ENCODE data around the gene FHL3. TPM values are rescaled to one million over a fixed set of nuclear protein-coding genes. Genes with fewer than 3 reads are reported as not detected.
A peak's percentile ranks its signal among the peaks of the same experiment; 100 is the strongest.

Gene FHL3
- total and polyA plus RNA-seq, 4 donors, result 1.7 to 4.2 (median 2.8) TPM

DNA sequence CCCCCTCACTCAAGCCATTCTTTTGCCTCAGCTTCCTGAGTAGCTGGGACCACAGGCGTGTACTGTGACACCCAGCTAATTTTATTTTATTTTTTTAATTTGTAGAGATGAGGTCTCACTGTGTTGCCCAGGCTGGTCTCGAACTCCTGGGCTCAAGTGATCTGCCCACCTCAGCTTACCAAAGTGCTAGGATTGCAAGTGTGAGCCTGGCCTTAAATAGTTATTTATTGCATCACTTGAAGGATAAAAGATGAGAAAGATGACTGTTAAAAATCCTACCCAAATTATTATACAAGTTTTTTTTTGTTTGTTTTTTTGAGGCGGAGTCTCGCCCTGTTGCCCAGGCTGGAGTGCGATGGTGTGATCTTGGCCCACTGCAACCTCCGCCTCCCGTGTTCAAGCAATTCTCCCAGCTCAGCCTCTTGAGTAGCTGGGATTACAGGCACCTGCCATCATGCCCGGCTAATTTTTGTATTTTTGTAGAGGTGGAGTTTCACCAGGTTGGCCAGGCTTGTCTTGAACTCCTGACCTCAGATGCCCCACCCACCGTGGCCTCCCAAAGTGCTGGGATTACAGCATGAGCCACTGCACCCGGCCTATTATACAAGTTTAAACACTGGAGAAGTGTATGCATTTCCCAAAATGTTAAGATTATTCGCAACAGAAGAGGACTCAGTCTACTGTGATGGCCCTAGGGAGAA, 9.6 kb upstream of the FHL3 start:
- H3K4me1 ChIP-seq (ENCODE audit: control insufficient read depth in 4 of 4, insufficient read depth in 4 of 4, low read length in 3 of 4), result peaks cover 5 to 30% (median 22%) of the 10 kb centered on the region in 4 donors
- H3K27ac ChIP-seq (ENCODE audit: low read depth in 1 of 2, low read length in 2 of 2), result no peak overlapping the region
- H3K27me3 ChIP-seq (ENCODE audit: control insufficient read depth in 4 of 4, insufficient read depth in 4 of 4, low read length in 3 of 4), result no peaks in the 10 kb centered on the region
- H3K9me3 ChIP-seq (ENCODE audit: control insufficient read depth in 4 of 4, low read length in 3 of 4), result no peaks in the 10 kb centered on the region
- no peak for TF ChIP-seq HNF4G (IDR thresholded peaks at IDR 0.05)
- no peak for TF ChIP-seq RAD21 (IDR thresholded peaks at IDR 0.05)
- no peak for TF ChIP-seq EGR1 (IDR thresholded peaks at IDR 0.05; ENCODE audit: low read depth in 2 of 2)
- no peak for TF ChIP-seq NR2F2 (IDR thresholded peaks at IDR 0.05)
- TF ChIP-seq, protein P1, sequence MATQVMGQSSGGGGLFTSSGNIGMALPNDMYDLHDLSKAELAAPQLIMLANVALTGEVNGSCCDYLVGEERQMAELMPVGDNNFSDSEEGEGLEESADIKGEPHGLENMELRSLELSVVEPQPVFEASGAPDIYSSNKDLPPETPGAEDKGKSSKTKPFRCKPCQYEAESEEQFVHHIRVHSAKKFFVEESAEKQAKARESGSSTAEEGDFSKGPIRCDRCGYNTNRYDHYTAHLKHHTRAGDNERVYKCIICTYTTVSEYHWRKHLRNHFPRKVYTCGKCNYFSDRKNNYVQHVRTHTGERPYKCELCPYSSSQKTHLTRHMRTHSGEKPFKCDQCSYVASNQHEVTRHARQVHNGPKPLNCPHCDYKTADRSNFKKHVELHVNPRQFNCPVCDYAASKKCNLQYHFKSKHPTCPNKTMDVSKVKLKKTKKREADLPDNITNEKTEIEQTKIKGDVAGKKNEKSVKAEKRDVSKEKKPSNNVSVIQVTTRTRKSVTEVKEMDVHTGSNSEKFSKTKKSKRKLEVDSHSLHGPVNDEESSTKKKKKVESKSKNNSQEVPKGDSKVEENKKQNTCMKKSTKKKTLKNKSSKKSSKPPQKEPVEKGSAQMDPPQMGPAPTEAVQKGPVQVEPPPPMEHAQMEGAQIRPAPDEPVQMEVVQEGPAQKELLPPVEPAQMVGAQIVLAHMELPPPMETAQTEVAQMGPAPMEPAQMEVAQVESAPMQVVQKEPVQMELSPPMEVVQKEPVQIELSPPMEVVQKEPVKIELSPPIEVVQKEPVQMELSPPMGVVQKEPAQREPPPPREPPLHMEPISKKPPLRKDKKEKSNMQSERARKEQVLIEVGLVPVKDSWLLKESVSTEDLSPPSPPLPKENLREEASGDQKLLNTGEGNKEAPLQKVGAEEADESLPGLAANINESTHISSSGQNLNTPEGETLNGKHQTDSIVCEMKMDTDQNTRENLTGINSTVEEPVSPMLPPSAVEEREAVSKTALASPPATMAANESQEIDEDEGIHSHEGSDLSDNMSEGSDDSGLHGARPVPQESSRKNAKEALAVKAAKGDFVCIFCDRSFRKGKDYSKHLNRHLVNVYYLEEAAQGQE (IDR thresholded peaks at IDR 0.05), result no peak
- TF ChIP-seq, protein P2, sequence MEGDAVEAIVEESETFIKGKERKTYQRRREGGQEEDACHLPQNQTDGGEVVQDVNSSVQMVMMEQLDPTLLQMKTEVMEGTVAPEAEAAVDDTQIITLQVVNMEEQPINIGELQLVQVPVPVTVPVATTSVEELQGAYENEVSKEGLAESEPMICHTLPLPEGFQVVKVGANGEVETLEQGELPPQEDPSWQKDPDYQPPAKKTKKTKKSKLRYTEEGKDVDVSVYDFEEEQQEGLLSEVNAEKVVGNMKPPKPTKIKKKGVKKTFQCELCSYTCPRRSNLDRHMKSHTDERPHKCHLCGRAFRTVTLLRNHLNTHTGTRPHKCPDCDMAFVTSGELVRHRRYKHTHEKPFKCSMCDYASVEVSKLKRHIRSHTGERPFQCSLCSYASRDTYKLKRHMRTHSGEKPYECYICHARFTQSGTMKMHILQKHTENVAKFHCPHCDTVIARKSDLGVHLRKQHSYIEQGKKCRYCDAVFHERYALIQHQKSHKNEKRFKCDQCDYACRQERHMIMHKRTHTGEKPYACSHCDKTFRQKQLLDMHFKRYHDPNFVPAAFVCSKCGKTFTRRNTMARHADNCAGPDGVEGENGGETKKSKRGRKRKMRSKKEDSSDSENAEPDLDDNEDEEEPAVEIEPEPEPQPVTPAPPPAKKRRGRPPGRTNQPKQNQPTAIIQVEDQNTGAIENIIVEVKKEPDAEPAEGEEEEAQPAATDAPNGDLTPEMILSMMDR (IDR thresholded peaks at IDR 0.05; ENCODE audit: low read depth, low read length, missing input control), result no peak
- TF ChIP-seq, protein P3, sequence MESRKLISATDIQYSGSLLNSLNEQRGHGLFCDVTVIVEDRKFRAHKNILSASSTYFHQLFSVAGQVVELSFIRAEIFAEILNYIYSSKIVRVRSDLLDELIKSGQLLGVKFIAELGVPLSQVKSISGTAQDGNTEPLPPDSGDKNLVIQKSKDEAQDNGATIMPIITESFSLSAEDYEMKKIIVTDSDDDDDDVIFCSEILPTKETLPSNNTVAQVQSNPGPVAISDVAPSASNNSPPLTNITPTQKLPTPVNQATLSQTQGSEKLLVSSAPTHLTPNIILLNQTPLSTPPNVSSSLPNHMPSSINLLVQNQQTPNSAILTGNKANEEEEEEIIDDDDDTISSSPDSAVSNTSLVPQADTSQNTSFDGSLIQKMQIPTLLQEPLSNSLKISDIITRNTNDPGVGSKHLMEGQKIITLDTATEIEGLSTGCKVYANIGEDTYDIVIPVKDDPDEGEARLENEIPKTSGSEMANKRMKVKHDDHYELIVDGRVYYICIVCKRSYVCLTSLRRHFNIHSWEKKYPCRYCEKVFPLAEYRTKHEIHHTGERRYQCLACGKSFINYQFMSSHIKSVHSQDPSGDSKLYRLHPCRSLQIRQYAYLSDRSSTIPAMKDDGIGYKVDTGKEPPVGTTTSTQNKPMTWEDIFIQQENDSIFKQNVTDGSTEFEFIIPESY (IDR thresholded peaks at IDR 0.05), result no peak
- TF ChIP-seq GABPA (IDR thresholded peaks at IDR 0.05 in 1 of 2, conservative IDR thresholded peaks at IDR 0.05 in 1 of 2), result no peak
- no peak for TF ChIP-seq TAF1 (conservative IDR thresholded peaks at IDR 0.05)
- no peak for TF ChIP-seq FOXA1 (IDR thresholded peaks at IDR 0.05)
- no peak for TF ChIP-seq HNF4A (conservative IDR thresholded peaks at IDR 0.05)
- no peak for TF ChIP-seq FOXA2 (IDR thresholded peaks at IDR 0.05)
- TF ChIP-seq, protein P4, sequence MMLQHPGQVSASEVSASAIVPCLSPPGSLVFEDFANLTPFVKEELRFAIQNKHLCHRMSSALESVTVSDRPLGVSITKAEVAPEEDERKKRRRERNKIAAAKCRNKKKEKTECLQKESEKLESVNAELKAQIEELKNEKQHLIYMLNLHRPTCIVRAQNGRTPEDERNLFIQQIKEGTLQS (IDR thresholded peaks at IDR 0.05), result no peak
- no peak for TF ChIP-seq RXRA (IDR thresholded peaks at IDR 0.05)
- WGBS, result 84% methylated on average over 11 of the region's 11 CpGs
- H3K4me3 ChIP-seq (ENCODE audit: low read depth in 1 of 3, low read length in 3 of 3), result no peak overlapping the region
- DNase-seq (ENCODE audit: low spot score), result no peak
- no peak overlapping the region for H3K9ac ChIP-seq (ENCODE audit: low read depth in 1 of 2, low read length in 2 of 2)
- peaks cover 1 to 36% (median 26%) of the 10 kb centered on the region in 4 donors for H3K36me3 ChIP-seq (ENCODE audit: control insufficient read depth in 4 of 4, insufficient read depth in 3 of 4, low read depth in 1 of 4, low read length in 3 of 4)

DNA sequence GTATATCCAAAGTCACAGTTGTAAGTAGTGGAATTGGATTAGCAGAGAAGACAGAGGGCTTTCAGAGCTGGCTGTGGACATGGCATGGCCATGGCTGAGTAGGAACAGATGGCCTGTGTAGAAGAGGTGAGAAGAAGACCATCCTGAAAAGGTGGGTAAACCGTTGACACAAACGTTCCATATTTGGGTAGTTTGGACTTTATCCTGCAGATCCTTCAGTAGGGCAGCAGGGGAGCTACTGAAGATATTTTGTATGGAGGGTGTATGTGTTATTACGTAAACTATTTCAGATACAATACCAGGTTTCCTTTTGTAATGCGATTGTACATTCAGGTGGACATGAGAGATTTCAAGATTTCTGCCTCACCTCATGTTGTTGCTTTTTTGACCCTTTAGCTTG, 8.9 kb upstream of the FHL3 start:
- no peak for DNase-seq (ENCODE audit: low spot score)
- TF ChIP-seq FOXA2 (IDR thresholded peaks at IDR 0.05) (no peak), NR2F2 (IDR thresholded peaks at IDR 0.05) (no peak)
- H3K9me3 ChIP-seq (ENCODE audit: control insufficient read depth in 4 of 4, low read length in 3 of 4), result no peaks in the 10 kb centered on the region
- H3K4me1 ChIP-seq (ENCODE audit: control insufficient read depth in 4 of 4, insufficient read depth in 4 of 4, low read length in 3 of 4), result peaks cover 5 to 30% (median 22%) of the 10 kb centered on the region in 4 donors
- H3K27ac ChIP-seq (ENCODE audit: low read depth in 1 of 2, low read length in 2 of 2), result no peak overlapping the region
- H3K4me3 ChIP-seq (ENCODE audit: low read depth in 1 of 3, low read length in 3 of 3), result no peak overlapping the region
- H3K36me3 ChIP-seq (ENCODE audit: control insufficient read depth in 4 of 4, insufficient read depth in 3 of 4, low read depth in 1 of 4, low read length in 3 of 4), result peaks cover 1 to 32% (median 22%) of the 10 kb centered on the region in 4 donors
- peak overlapping the region in 1 of 2 donors; percentile 57 for H3K9ac ChIP-seq (ENCODE audit: low read depth in 1 of 2, low read length in 2 of 2)
- H3K27me3 ChIP-seq (ENCODE audit: control insufficient read depth in 4 of 4, insufficient read depth in 4 of 4, low read length in 3 of 4), result no peaks in the 10 kb centered on the region
- 55% methylated on average over 4 of the region's 4 CpGs for WGBS
